Stimulated activated naive B cell treated with anti-CD40 and anti-IgM and Interleukin-4, amounts not matched to agents 10 μg/mL and 1 μg/mL and 100 μg/mL, for 72 hours (primary cell): ENCODE measurements around the gene ACTL9.

Experiments
- ATAC-seq, 2 donors: fragments of 150-1000 bp; cut with Tn5 transposase; replicated peaks; 2 replicates each; pipeline ENCODE4 v1.10.0; 2021; ENCODE audit warnings: moderate library complexity in 1 of 2
- DNase-seq: peaks from one replicate; pipeline ENCODE4 v3.0.0; 2021
- H3K27ac Mint-ChIP-seq: one replicate; pipeline ENCODE4 v1.8.0; 2022; ENCODE audit warnings: mild to moderate bottlenecking, mixed read lengths
- H3K27me3 Mint-ChIP-seq, 2 donors: one replicate each; pipeline ENCODE4 v1.8.0; 2022; ENCODE audit warnings: mixed read lengths in 2 of 2
- H3K36me3 Mint-ChIP-seq, 2 donors: one replicate each; pipeline ENCODE4 v1.8.0; 2022; ENCODE audit warnings: mixed read lengths in 2 of 2, mild to moderate bottlenecking in 1 of 2
- H3K4me1 Mint-ChIP-seq, 2 donors: one replicate each; pipeline ENCODE4 v1.8.0; 2022; ENCODE audit warnings: mixed read lengths in 2 of 2, mild to moderate bottlenecking in 1 of 2
- H3K4me3 Mint-ChIP-seq, 2 donors: one replicate each; pipeline ENCODE4 v1.8.0; 2022; ENCODE audit warnings: mild to moderate bottlenecking in 2 of 2, mixed read lengths in 2 of 2, moderate library complexity in 1 of 2
- H3K9me3 Mint-ChIP-seq, 2 donors: one replicate each; pipeline ENCODE4 v1.8.0; 2022; ENCODE audit warnings: mixed read lengths in 2 of 2, mild to moderate bottlenecking in 1 of 2

ACTL9 gene

GRCh38 chr19:8697671-8698432, 743 bp downstream of the ACTL9 start:
- no peak for DNase-seq
- Mint-ChIP-seq H3K27me3 (peaks cover 36 to 59% of the 10 kb centered on the region in 2 donors), H3K36me3 (no peaks in the 10 kb centered on the region)

GRCh38 chr19:8696993-8697392, 1.6 kb downstream of the ACTL9 start:
- ATAC-seq: no peak
- H3K27ac Mint-ChIP-seq: no peak overlapping the region
- H3K27me3 Mint-ChIP-seq: peaks cover 42 to 62% of the 10 kb centered on the region in 2 donors

More at GRCh38 chr19:8697671-8698432, 743 bp downstream of the ACTL9 start:
- H3K4me1 Mint-ChIP-seq: peaks cover 3 to 6% of the 10 kb centered on the region in 2 donors
- H3K9me3 Mint-ChIP-seq: no peaks in the 10 kb centered on the region
- no peak for ATAC-seq
- no peak overlapping the region for H3K27ac Mint-ChIP-seq
- no peak overlapping the region for H3K4me3 Mint-ChIP-seq

DNA sequence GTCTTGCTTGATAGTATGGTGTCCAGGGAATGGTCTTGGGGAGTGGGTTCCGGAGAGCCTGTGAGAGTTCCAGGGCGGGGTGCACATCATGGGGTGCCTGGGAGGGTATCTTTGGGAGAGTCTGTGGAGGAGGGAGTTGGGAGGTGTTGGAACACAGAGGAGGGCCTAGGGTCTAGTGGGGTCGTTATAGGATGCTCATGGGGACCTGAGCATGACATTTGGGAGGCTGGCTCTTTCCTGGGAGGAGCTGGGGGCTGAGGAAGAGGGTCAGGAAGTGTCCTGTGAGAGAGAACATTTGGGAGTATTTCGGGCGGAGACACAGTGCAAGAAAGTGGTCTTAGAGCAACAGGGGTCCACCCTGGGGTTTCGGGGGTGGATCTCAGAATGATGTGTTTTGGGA, 2.7 kb downstream of the ACTL9 start:
- Mint-ChIP-seq H3K27ac (no peak overlapping the region), H3K4me1 (no peaks in the 10 kb centered on the region), H3K27me3 (peaks cover 37 to 67% of the 10 kb centered on the region in 2 donors), H3K36me3 (no peaks in the 10 kb centered on the region), H3K4me3 (no peak overlapping the region), H3K9me3 (no peaks in the 10 kb centered on the region)
- DNase-seq (no peak), ATAC-seq (no peak)

More at GRCh38 chr19:8696993-8697392, 1.6 kb downstream of the ACTL9 start:
- Mint-ChIP-seq H3K4me3 (no peak overlapping the region), H3K4me1 (no peaks in the 10 kb centered on the region), H3K36me3 (no peaks in the 10 kb centered on the region), H3K9me3 (no peaks in the 10 kb centered on the region)
- DNase-seq: no peak

DNA sequence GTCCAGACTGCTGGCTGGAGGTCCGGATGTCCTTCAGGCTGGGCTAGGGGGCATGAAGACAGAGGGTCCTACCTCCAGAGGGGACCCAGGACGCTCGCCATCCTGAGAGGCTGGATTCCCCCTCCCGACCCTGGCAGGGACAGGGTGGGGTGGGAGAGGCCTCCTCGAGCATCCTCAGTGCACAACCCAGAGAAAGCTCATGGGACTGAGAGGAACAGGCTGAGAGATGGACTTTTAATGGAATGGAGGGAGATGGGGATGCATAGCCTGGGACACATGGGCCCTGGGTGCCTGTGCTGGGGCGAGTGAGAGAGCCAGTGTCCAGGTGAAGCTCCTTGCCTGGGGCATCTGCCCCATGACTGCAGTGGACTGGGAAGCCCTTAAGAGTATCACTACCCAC, 3.1 kb downstream of the ACTL9 start:
- no peak overlapping the region for H3K4me3 Mint-ChIP-seq
- H3K9me3 Mint-ChIP-seq: no peaks in the 10 kb centered on the region
- no peaks in the 10 kb centered on the region for H3K36me3 Mint-ChIP-seq
- no peaks in the 10 kb centered on the region for H3K4me1 Mint-ChIP-seq
- H3K27ac Mint-ChIP-seq: no peak overlapping the region
- DNase-seq: no peak
- ATAC-seq: no peak
- peaks cover 38 to 65% of the 10 kb centered on the region in 2 donors for H3K27me3 Mint-ChIP-seq

GRCh38 chr19:8690753-8691539, 7.6 kb downstream of the ACTL9 start:
- no peaks in the 10 kb centered on the region for H3K36me3 Mint-ChIP-seq
- H3K27me3 Mint-ChIP-seq: peaks cover 19 to 47% of the 10 kb centered on the region in 2 donors
- H3K27ac Mint-ChIP-seq: no peak overlapping the region
- no peaks in the 10 kb centered on the region for H3K9me3 Mint-ChIP-seq
- ATAC-seq (no peak), DNase-seq (no peak)
- no peaks in the 10 kb centered on the region for H3K4me1 Mint-ChIP-seq
- H3K4me3 Mint-ChIP-seq: no peak overlapping the region

- no peaks in the 10 kb centered on the region for H3K9me3 Mint-ChIP-seq
- DNase-seq (no peak), ATAC-seq (no peak)
- no peak overlapping the region for H3K4me3 Mint-ChIP-seq
- H3K36me3 Mint-ChIP-seq: no peaks in the 10 kb centered on the region
- H3K27me3 Mint-ChIP-seq: peaks cover 11 to 32% of the 10 kb centered on the region in 2 donors
- no peak overlapping the region for H3K27ac Mint-ChIP-seq
- H3K4me1 Mint-ChIP-seq: no peaks in the 10 kb centered on the region
Observed at GRCh38 chr19:8688930-8689329, 9.7 kb downstream of the ACTL9 start.

DNA sequence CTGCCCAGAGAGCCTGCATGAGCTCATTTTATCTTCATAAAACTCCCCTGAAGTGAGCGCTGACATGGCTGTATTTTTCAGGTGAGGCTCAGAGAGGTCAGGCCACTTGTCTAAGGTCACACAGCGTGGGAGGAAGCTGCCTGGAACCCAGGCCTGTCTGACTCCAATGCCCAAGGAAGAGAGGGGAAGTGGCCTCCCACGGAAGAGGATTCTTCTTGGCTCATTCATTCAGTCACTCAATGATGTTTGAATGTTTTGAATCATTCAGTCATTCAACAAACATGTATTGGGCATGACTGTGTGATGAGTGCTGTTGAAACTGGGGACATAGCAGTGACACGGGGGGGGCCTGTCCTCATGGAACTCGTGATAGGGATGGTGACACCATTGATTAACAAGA, 12.0 kb downstream of the ACTL9 start:
- H3K27me3 Mint-ChIP-seq: peaks cover 14 to 20% of the 10 kb centered on the region in 2 donors
- no peak overlapping the region for H3K27ac Mint-ChIP-seq
- H3K4me1 Mint-ChIP-seq: peaks cover 0 to 3% of the 10 kb centered on the region in 2 donors
- DNase-seq: no peak
- H3K36me3 Mint-ChIP-seq: no peaks in the 10 kb centered on the region
- H3K4me3 Mint-ChIP-seq: no peak overlapping the region
- ATAC-seq: no peak
- peaks cover 2 to 4% of the 10 kb centered on the region in 2 donors for H3K9me3 Mint-ChIP-seq

GRCh38 chr19:8684001-8684902, 14.3 kb downstream of the ACTL9 start:
- ATAC-seq (no peak), DNase-seq (no peak)
- Mint-ChIP-seq H3K4me3 (no peak overlapping the region), H3K27ac (no peak overlapping the region), H3K4me1 (peaks cover 0 to 3% of the 10 kb centered on the region in 2 donors), H3K27me3 (peaks cover 15 to 17% of the 10 kb centered on the region in 2 donors), H3K36me3 (no peaks in the 10 kb centered on the region), H3K9me3 (peaks cover 4 to 5% of the 10 kb centered on the region in 2 donors)

DNA sequence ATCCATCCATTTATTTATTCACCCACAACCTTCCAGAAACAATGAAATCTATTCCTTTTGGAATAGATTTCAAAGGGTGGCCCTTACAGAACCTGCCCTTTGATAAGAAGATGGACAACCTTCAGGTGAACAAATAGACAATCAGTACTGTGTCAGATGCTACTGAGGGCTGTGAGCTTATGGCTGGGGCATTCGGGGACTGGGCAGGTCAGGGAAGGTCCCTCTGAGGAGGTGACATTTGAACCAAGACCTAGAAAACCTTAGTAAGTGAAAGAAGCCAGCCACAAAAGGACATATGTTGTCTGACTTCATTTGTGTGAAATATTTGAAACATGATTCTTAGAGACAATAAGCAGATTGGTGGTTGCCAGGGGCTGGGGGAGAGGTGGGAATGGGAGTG, 15.7 kb downstream of the ACTL9 start:
- ATAC-seq (peak in 1 of 2 donors; percentile 33), DNase-seq (no peak)
- Mint-ChIP-seq H3K4me1 (peaks cover 0 to 3% of the 10 kb centered on the region in 2 donors), H3K27ac (no peak overlapping the region), H3K9me3 (peaks cover 11% of the 10 kb centered on the region in 2 donors), H3K4me3 (no peak overlapping the region), H3K27me3 (peaks cover 15 to 21% of the 10 kb centered on the region in 2 donors), H3K36me3 (peaks cover 0 to 2% of the 10 kb centered on the region in 2 donors)

- peaks cover 0 to 3% of the 10 kb centered on the region in 2 donors for H3K4me1 Mint-ChIP-seq
- peaks cover 0 to 2% of the 10 kb centered on the region in 2 donors for H3K36me3 Mint-ChIP-seq
- DNase-seq: no peak
- H3K4me3 Mint-ChIP-seq: no peak overlapping the region
- peaks cover 15 to 22% of the 10 kb centered on the region in 2 donors for H3K27me3 Mint-ChIP-seq
- no peak overlapping the region for H3K27ac Mint-ChIP-seq
- no peak for ATAC-seq
- H3K9me3 Mint-ChIP-seq: peaks cover 11 to 14% of the 10 kb centered on the region in 2 donors
Observed at GRCh38 chr19:8682472-8682871, 16.1 kb downstream of the ACTL9 start.

GRCh38 chr19:8681345-8682029, 17.1 kb downstream of the ACTL9 start:
- Mint-ChIP-seq H3K4me3 (no peak overlapping the region), H3K4me1 (peaks cover 0 to 3% of the 10 kb centered on the region in 2 donors), H3K9me3 (peaks cover 11 to 14% of the 10 kb centered on the region in 2 donors), H3K27ac (no peak overlapping the region), H3K27me3 (peaks cover 15 to 19% of the 10 kb centered on the region in 2 donors), H3K36me3 (peaks cover 0 to 2% of the 10 kb centered on the region in 2 donors)
- ATAC-seq: no peak
- no peak for DNase-seq

DNA sequence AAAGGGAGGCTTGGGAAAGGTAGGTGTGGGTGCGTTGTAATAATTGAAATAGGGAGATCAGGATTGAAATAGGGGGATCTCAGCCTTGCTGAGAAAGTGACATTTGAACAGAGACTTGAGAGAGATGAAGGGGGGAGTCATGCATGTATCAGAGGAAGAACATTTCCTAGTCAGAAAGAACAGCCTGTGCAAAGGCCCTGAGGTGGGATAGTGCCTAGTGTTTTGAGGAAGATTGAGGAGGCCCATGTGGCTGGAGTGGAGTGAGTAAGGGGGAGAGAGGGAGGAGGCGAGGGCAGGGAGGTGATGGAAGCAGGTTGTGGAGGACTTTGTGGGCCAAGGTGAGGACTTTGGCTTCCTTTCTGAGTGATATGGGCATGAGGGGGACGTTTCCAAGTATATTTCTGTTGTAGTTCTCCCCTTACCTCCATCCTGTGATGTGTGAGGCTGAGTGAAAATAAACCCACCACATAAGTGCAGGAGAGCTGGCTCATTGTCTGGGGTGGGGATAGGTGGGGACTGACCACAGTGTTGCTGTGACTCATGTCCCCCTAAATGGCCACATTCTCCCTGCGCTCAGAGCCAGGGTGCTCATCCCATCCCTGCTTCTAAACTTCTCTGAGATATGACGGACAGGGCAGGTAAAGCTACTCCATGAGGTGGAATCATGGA, 17.8 kb downstream of the ACTL9 start:
- no peak overlapping the region for H3K27ac Mint-ChIP-seq
- H3K4me3 Mint-ChIP-seq: no peak overlapping the region
- H3K9me3 Mint-ChIP-seq: peaks cover 11 to 14% of the 10 kb centered on the region in 2 donors
- H3K36me3 Mint-ChIP-seq: peaks cover 0 to 2% of the 10 kb centered on the region in 2 donors
- peaks cover 0 to 3% of the 10 kb centered on the region in 2 donors for H3K4me1 Mint-ChIP-seq
- DNase-seq (no peak), ATAC-seq (no peak)
- peaks cover 15 to 17% of the 10 kb centered on the region in 2 donors for H3K27me3 Mint-ChIP-seq

DNA sequence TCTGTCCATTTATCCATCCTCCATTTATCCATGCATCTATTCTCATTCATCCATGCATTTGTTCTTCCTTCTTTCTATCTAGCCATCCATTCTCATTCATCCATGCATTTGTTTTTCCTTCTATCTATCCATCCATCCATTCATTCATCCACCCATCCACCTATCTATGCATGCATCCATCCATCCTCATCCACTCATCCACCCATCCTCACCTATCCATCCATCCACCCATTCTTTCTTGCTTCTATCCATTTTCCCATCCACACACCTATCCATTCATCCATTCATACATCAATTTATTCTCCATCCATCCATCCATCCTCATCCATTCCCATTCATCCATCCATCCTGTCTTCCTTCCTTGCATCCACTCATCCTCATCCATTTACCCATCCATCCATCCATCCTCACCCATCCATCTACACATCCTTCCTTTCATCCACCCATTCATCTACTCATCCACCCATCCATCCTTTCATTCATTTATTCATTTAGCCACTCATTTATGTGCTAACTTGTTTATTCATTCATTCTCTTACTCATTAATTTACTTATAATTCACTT, 20.3 kb downstream of the ACTL9 start:
- Mint-ChIP-seq H3K9me3 (peaks cover 11 to 14% of the 10 kb centered on the region in 2 donors), H3K36me3 (peaks cover 0 to 2% of the 10 kb centered on the region in 2 donors), H3K27ac (no peak overlapping the region), H3K4me1 (peaks cover 0 to 3% of the 10 kb centered on the region in 2 donors), H3K4me3 (no peak overlapping the region), H3K27me3 (peaks cover 15% of the 10 kb centered on the region in 2 donors)
- DNase-seq (no peak), ATAC-seq (no peak)
